GM18858 (cell line): ENCODE measurements around the gene MYF5.
"Not testable (repeated sequence)": the region's sequence is repeated elsewhere in the genome, so short reads cannot be mapped to it uniquely, and the experiment has no call there.

ENCODE experiments used
- ATAC-seq: cut with Tn5 transposase; IDR thresholded peaks from one replicate; pipeline ENCODE4 v1.9.1; 2021; ENCODE audit not compliant: unreplicated experiment

The MYF5 gene

GRCh38 chr12:80716696-80717469, at the start of gene MYF5:
TSS of gene MYF5 (plus strand) at chr12:80716912. CDS start at chr12:80717064, 152 bp downstream.
- ATAC-seq, result no peak

- ATAC-seq, result no peak
Measured at GRCh38 chr12:80670214-80670613, 46.5 kb upstream of the MYF5 start.

- not testable (repeated sequence) for ATAC-seq
Measured at GRCh38 chr12:80676042-80676636, 40.6 kb upstream of the MYF5 start.

- ATAC-seq, result no peak
Measured at GRCh38 chr12:80676856-80677255, 39.9 kb upstream of the MYF5 start.

GRCh38 chr12:80677994-80678393, 38.7 kb upstream of the MYF5 start:
- ATAC-seq, result no peak

GRCh38 chr12:80679346-80680131, 37.2 kb upstream of the MYF5 start:
- no peak for ATAC-seq

GRCh38 chr12:80681287-80681686, 35.4 kb upstream of the MYF5 start:
- ATAC-seq, result peak; percentile 82

GRCh38 chr12:80681786-80682185, 34.9 kb upstream of the MYF5 start:
- ATAC-seq, result no peak

GRCh38 chr12:80684077-80684495, 32.6 kb upstream of the MYF5 start:
- no peak for ATAC-seq

GRCh38 chr12:80690090-80690489, 26.6 kb upstream of the MYF5 start:
- ATAC-seq, result no peak

- no peak for ATAC-seq
Measured at GRCh38 chr12:80690513-80690912, 26.2 kb upstream of the MYF5 start.

GRCh38 chr12:80692114-80692513, 24.6 kb upstream of the MYF5 start:
- peak; percentile 49 for ATAC-seq

GRCh38 chr12:80697270-80697887, 19.3 kb upstream of the MYF5 start:
- ATAC-seq, result no peak

- no peak for ATAC-seq
Measured at GRCh38 chr12:80698256-80698655, 18.5 kb upstream of the MYF5 start.

GRCh38 chr12:80698847-80699542, 17.7 kb upstream of the MYF5 start:
- no peak for ATAC-seq

- no peak for ATAC-seq
Measured at GRCh38 chr12:80700327-80700726, 16.4 kb upstream of the MYF5 start.

GRCh38 chr12:80701388-80701787, 15.3 kb upstream of the MYF5 start:
- no peak for ATAC-seq

- ATAC-seq, result peak; percentile 86
Measured at GRCh38 chr12:80702889-80703805, 13.6 kb upstream of the MYF5 start.

- ATAC-seq, result no peak
Measured at GRCh38 chr12:80704420-80704819, 12.3 kb upstream of the MYF5 start.
